ENCODE measurements around the gene RTP2. TPM values are rescaled to one million over a fixed set of nuclear protein-coding genes. Genes with fewer than 3 reads are reported as not detected.
A peak's percentile ranks its signal among the peaks of the same experiment; 100 is the strongest.

The RTP2 gene
- not detected in 2 replicates for total RNA-seq (2014; rRNA removed; shearing (Covaris generic); ENCODE audit: low replicate concordance)

- H3K9me2 ChIP-seq (replicated peaks; ENCODE audit: insufficient read depth, low read length), result no peaks in the 10 kb centered on the region
- H3K9ac ChIP-seq (ENCODE audit: low read length), result no peak within 1 kb of the TSS
- H3K27ac ChIP-seq (ENCODE audit: low read length), result no peak within 1 kb of the TSS
- H3K9me3 ChIP-seq (ENCODE audit: low read length), result no peaks in the 10 kb centered on the region
- no peak within 1 kb of the TSS for H3K4me3 ChIP-seq (ENCODE audit: low read length)
- no peaks in the 10 kb centered on the region for H3K27me3 ChIP-seq (ENCODE audit: low read length)
- no peak within 1 kb of the TSS for H2AFZ ChIP-seq (ENCODE audit: low read length)
- no peaks in the 10 kb centered on the region for H3K36me3 ChIP-seq (ENCODE audit: insufficient read depth, low read length)
- peaks cover 8% of the 10 kb centered on the region for H3K4me1 ChIP-seq (ENCODE audit: low read length)
- no peaks in the 10 kb centered on the region for H4K20me1 ChIP-seq (ENCODE audit: insufficient read depth, low read depth, low read length)
- no peaks in the 10 kb centered on the region for H3K79me2 ChIP-seq (ENCODE audit: low read length)
- DNase-seq, result no peak
- no peak within 1 kb of the TSS for H3K4me2 ChIP-seq (ENCODE audit: low read depth, low read length, poor library complexity, severe bottlenecking)
These were observed at the start of gene RTP2 for GRCh38 chr3:187702507-187703033. TSS of gene RTP2 (minus strand) at chr3:187702557. CDS start at chr3:187702128, 429 bp downstream.

- no peaks in the 10 kb centered on the region for H3K27me3 ChIP-seq (ENCODE audit: low read length)
- no peaks in the 10 kb centered on the region for H4K20me1 ChIP-seq (ENCODE audit: insufficient read depth, low read depth, low read length)
- peak; percentile 76 for DNase-seq
- peak overlapping the region; percentile 98 for H3K27ac ChIP-seq (ENCODE audit: low read length)
- peaks cover 60% of the 10 kb centered on the region for H3K4me1 ChIP-seq (ENCODE audit: low read length)
- peak overlapping the region; percentile 11; the same call in 1 of the 2 replicates for H2AFZ ChIP-seq (ENCODE audit: low read length)
- H3K9me2 ChIP-seq (replicated peaks; ENCODE audit: insufficient read depth, low read length), result no peaks in the 10 kb centered on the region
- H3K9me3 ChIP-seq (ENCODE audit: low read length), result no peaks in the 10 kb centered on the region
- no peaks in the 10 kb centered on the region for H3K36me3 ChIP-seq (ENCODE audit: insufficient read depth, low read length)
- peak overlapping the region; percentile 93 for H3K4me2 ChIP-seq (ENCODE audit: low read depth, low read length, poor library complexity, severe bottlenecking)
- peaks cover 7% of the 10 kb centered on the region for H3K79me2 ChIP-seq (ENCODE audit: low read length)
- H3K4me3 ChIP-seq (ENCODE audit: low read length), result peak overlapping the region; percentile 54
- H3K9ac ChIP-seq (ENCODE audit: low read length), result peak overlapping the region; percentile 97
These were observed 48.3 kb upstream of the RTP2 start for GRCh38 chr3:187750513-187751123.

GRCh38 chr3:187750006-187750512 lies 47.7 kb upstream of the RTP2 start:
- peak; percentile 89 for DNase-seq
- Histone ChIP-seq H3K27ac (ENCODE audit: low read length) (peak overlapping the region; percentile 98), H2AFZ (ENCODE audit: low read length) (peak overlapping the region; percentile 11; the same call in 1 of the 2 replicates), H3K9ac (ENCODE audit: low read length) (peak overlapping the region; percentile 97), H3K9me2 (replicated peaks; ENCODE audit: insufficient read depth, low read length) (no peaks in the 10 kb centered on the region), H3K4me3 (ENCODE audit: low read length) (peak overlapping the region; percentile 54), H3K27me3 (ENCODE audit: low read length) (no peaks in the 10 kb centered on the region), H3K4me2 (ENCODE audit: low read depth, low read length, poor library complexity, severe bottlenecking) (peak overlapping the region; percentile 93), H3K79me2 (ENCODE audit: low read length) (peaks cover 9% of the 10 kb centered on the region), H3K4me1 (ENCODE audit: low read length) (peaks cover 60% of the 10 kb centered on the region), H4K20me1 (ENCODE audit: insufficient read depth, low read depth, low read length) (no peaks in the 10 kb centered on the region), H3K36me3 (ENCODE audit: insufficient read depth, low read length) (no peaks in the 10 kb centered on the region), H3K9me3 (ENCODE audit: low read length) (no peaks in the 10 kb centered on the region)

GRCh38 chr3:187748050-187748481 lies 45.7 kb upstream of the RTP2 start:
- DNase-seq, result peak; percentile 100
- peak overlapping the region; percentile 98 for H3K27ac ChIP-seq (ENCODE audit: low read length)
- peak overlapping the region; percentile 93 for H3K4me2 ChIP-seq (ENCODE audit: low read depth, low read length, poor library complexity, severe bottlenecking)
- no peaks in the 10 kb centered on the region for H4K20me1 ChIP-seq (ENCODE audit: insufficient read depth, low read depth, low read length)
- H3K4me3 ChIP-seq (ENCODE audit: low read length), result peak overlapping the region; percentile 2; the same call in 1 of the 2 replicates
- H2AFZ ChIP-seq (ENCODE audit: low read length), result no peak overlapping the region
- no peaks in the 10 kb centered on the region for H3K27me3 ChIP-seq (ENCODE audit: low read length)
- H3K4me1 ChIP-seq (ENCODE audit: low read length), result peaks cover 60% of the 10 kb centered on the region
- H3K9me3 ChIP-seq (ENCODE audit: low read length), result no peaks in the 10 kb centered on the region
- peaks cover 29% of the 10 kb centered on the region for H3K79me2 ChIP-seq (ENCODE audit: low read length)
- H3K9me2 ChIP-seq (replicated peaks; ENCODE audit: insufficient read depth, low read length), result no peaks in the 10 kb centered on the region
- peaks cover 18% of the 10 kb centered on the region for H3K36me3 ChIP-seq (ENCODE audit: insufficient read depth, low read length)
- peak overlapping the region; percentile 97 for H3K9ac ChIP-seq (ENCODE audit: low read length)

- peak overlapping the region; percentile 98 for H3K27ac ChIP-seq (ENCODE audit: low read length)
- H3K9ac ChIP-seq (ENCODE audit: low read length), result peak overlapping the region; percentile 97
- peak overlapping the region; percentile 93 for H3K4me2 ChIP-seq (ENCODE audit: low read depth, low read length, poor library complexity, severe bottlenecking)
- H3K9me3 ChIP-seq (ENCODE audit: low read length), result no peaks in the 10 kb centered on the region
- H4K20me1 ChIP-seq (ENCODE audit: insufficient read depth, low read depth, low read length), result no peaks in the 10 kb centered on the region
- H3K4me1 ChIP-seq (ENCODE audit: low read length), result peaks cover 66% of the 10 kb centered on the region
- DNase-seq, result peak; percentile 73
- H3K36me3 ChIP-seq (ENCODE audit: insufficient read depth, low read length), result peaks cover 24% of the 10 kb centered on the region
- H3K9me2 ChIP-seq (replicated peaks; ENCODE audit: insufficient read depth, low read length), result no peaks in the 10 kb centered on the region
- no peak overlapping the region for H2AFZ ChIP-seq (ENCODE audit: low read length)
- H3K79me2 ChIP-seq (ENCODE audit: low read length), result peaks cover 34% of the 10 kb centered on the region
- peak overlapping the region; percentile 49 for H3K4me3 ChIP-seq (ENCODE audit: low read length)
- no peaks in the 10 kb centered on the region for H3K27me3 ChIP-seq (ENCODE audit: low read length)
These were observed 45.1 kb upstream of the RTP2 start for GRCh38 chr3:187747506-187747905.

- no peaks in the 10 kb centered on the region for H3K9me3 ChIP-seq (ENCODE audit: low read length)
- H3K4me2 ChIP-seq (ENCODE audit: low read depth, low read length, poor library complexity, severe bottlenecking), result peak overlapping the region; percentile 93
- peak; percentile 81 for DNase-seq
- H3K4me1 ChIP-seq (ENCODE audit: low read length), result peaks cover 73% of the 10 kb centered on the region
- H3K36me3 ChIP-seq (ENCODE audit: insufficient read depth, low read length), result peaks cover 32% of the 10 kb centered on the region
- no peaks in the 10 kb centered on the region for H3K9me2 ChIP-seq (replicated peaks; ENCODE audit: insufficient read depth, low read length)
- H3K9ac ChIP-seq (ENCODE audit: low read length), result peak overlapping the region; percentile 97
- H4K20me1 ChIP-seq (ENCODE audit: insufficient read depth, low read depth, low read length), result peaks cover 3% of the 10 kb centered on the region; the same call in 1 of the 2 replicates
- H3K79me2 ChIP-seq (ENCODE audit: low read length), result peaks cover 43% of the 10 kb centered on the region
- H3K27ac ChIP-seq (ENCODE audit: low read length), result peak overlapping the region; percentile 98
- no peaks in the 10 kb centered on the region for H3K27me3 ChIP-seq (ENCODE audit: low read length)
- H2AFZ ChIP-seq (ENCODE audit: low read length), result no peak overlapping the region
- H3K4me3 ChIP-seq (ENCODE audit: low read length), result peak overlapping the region; percentile 85
These were observed 44.3 kb upstream of the RTP2 start for GRCh38 chr3:187746442-187747281.

- peak; percentile 76 for DNase-seq
- Histone ChIP-seq H3K27ac (ENCODE audit: low read length) (peak overlapping the region; percentile 98), H3K9me2 (replicated peaks; ENCODE audit: insufficient read depth, low read length) (no peaks in the 10 kb centered on the region), H2AFZ (ENCODE audit: low read length) (no peak overlapping the region), H3K27me3 (ENCODE audit: low read length) (no peaks in the 10 kb centered on the region), H4K20me1 (ENCODE audit: insufficient read depth, low read depth, low read length) (peaks cover 7% of the 10 kb centered on the region; the same call in 1 of the 2 replicates), H3K79me2 (ENCODE audit: low read length) (peaks cover 49% of the 10 kb centered on the region), H3K9me3 (ENCODE audit: low read length) (no peaks in the 10 kb centered on the region), H3K9ac (ENCODE audit: low read length) (peak overlapping the region; percentile 97), H3K36me3 (ENCODE audit: insufficient read depth, low read length) (peaks cover 38% of the 10 kb centered on the region), H3K4me1 (ENCODE audit: low read length) (peaks cover 73% of the 10 kb centered on the region), H3K4me2 (ENCODE audit: low read depth, low read length, poor library complexity, severe bottlenecking) (peak overlapping the region; percentile 93), H3K4me3 (ENCODE audit: low read length) (peak overlapping the region; percentile 85)
These were observed 43.7 kb upstream of the RTP2 start for GRCh38 chr3:187746059-187746441.

Measured in Karpas-422 (cell line).